H1 (cell line): ENCODE measurements around the gene TM9SF1. TPM values are rescaled to one million over a fixed set of nuclear protein-coding genes. Genes with fewer than 3 reads are reported as not detected.

Source experiments
- CTCF ChIA-PET: fragments of 300-600 bp; sonication (Branson Sonifier 250); formaldehyde crosslinking; loops from one replicate; lab custom pipeline; 2021; ENCODE audit not compliant: partially characterized antibody; lab: Charles Lee
- POLR2A ChIA-PET: fragments of 300-600 bp; sonication (Branson Sonifier 250); formaldehyde crosslinking; loops from one replicate; lab custom pipeline; 2021; ENCODE audit warnings: inconsistent platforms; ENCODE audit not compliant: partially characterized antibody; lab: Charles Lee
- DNase-seq, 2 experiments: peaks; one replicate each; pipeline versions ENCODE4 v3.0.0 to v3.0.0-alpha.2; 2010 to 2022; ENCODE audit warnings: low spot score in 2 of 2, low read depth in 1 of 2, mixed read lengths in 1 of 2
- FAIRE-seq: peaks from 2 replicates; lab custom pipeline; 2011; peaks lifted over from hg19 to GRCh38; lab: Jason Lieb, UNC
- H2AFZ ChIP-seq: 2 replicates; pipeline ENCODE4 v1.8.1; 2012; ENCODE audit warnings: low read length, inconsistent platforms
- H2AK5ac ChIP-seq: 2 replicates; pipeline ENCODE4 v1.6.1; 2013; ENCODE audit warnings: low read depth, low read length
- H2BK120ac ChIP-seq: replicated peaks from 2 replicates; pipeline ENCODE3; 2013; ENCODE audit warnings: low read depth, low read length, inconsistent platforms
- H2BK12ac ChIP-seq: 2 replicates; pipeline ENCODE4 v1.6.1; 2013; ENCODE audit warnings: low read depth, low read length
- H2BK15ac ChIP-seq: 2 replicates; pipeline ENCODE4 v1.6.1; 2013; ENCODE audit warnings: low read length
- H2BK20ac ChIP-seq: 2 replicates; pipeline ENCODE4 v1.6.1; 2013; ENCODE audit warnings: low read length
- H2BK5ac ChIP-seq: 2 replicates; pipeline ENCODE4 v1.6.1; 2013; ENCODE audit warnings: low read depth, low read length
- H3K14ac ChIP-seq: 2 replicates; pipeline ENCODE4 v1.6.1; 2013; ENCODE audit warnings: inconsistent platforms; ENCODE audit not compliant: insufficient read length
- H3K18ac ChIP-seq: 2 replicates; pipeline ENCODE4 v1.6.1; 2013; ENCODE audit warnings: low read length; ENCODE audit errors: extremely low read depth
- H3K23ac ChIP-seq: 2 replicates; pipeline ENCODE4 v1.6.1; 2013; ENCODE audit warnings: inconsistent platforms; ENCODE audit not compliant: insufficient read length
- H3K23me2 ChIP-seq: 2 replicates; pipeline ENCODE4 v1.6.1; 2013; ENCODE audit warnings: low read depth, low read length
- H3K27ac ChIP-seq: 2 replicates; pipeline ENCODE4 v1.6.1; 2011; ENCODE audit warnings: low read depth, low read length, inconsistent platforms
- H3K27me3 ChIP-seq, 4 experiments: replicated peaks in 1 of 4; 1 replicate in 1 of 4; 2 replicates in 3 of 4; pipeline versions ENCODE4 v1.6.1 to v1.8.1; 2011 to 2013; ENCODE audit warnings: low read length in 3 of 4, mild to moderate bottlenecking in 3 of 4, inconsistent platforms in 2 of 4, mixed read lengths in 2 of 4, moderate library complexity in 1 of 4; ENCODE audit not compliant: control insufficient read depth in 3 of 4, insufficient read depth in 3 of 4; ENCODE audit errors: extremely low read depth in 1 of 4
- H3K36me3 ChIP-seq, 4 experiments: 2 replicates each; pipeline versions ENCODE4 v1.6.1 to v1.8.1; 2011 to 2013; ENCODE audit warnings: mild to moderate bottlenecking in 4 of 4, low read length in 3 of 4, moderate library complexity in 2 of 4, control low read depth in 1 of 4, inconsistent platforms in 1 of 4; ENCODE audit not compliant: insufficient read depth in 4 of 4, control insufficient read depth in 2 of 4
- H3K4ac ChIP-seq: replicated peaks from 2 replicates; pipeline ENCODE3; 2013; ENCODE audit warnings: low read length, low read depth, mixed read lengths, inconsistent platforms; ENCODE audit not compliant: insufficient read length
- H3K4me1 ChIP-seq, 4 experiments: replicated peaks in 1 of 4; 1 replicate in 1 of 4; 2 replicates in 3 of 4; pipeline versions ENCODE4 v1.6.1 to v1.8.1; 2011 to 2013; ENCODE audit warnings: low read length in 3 of 4, inconsistent platforms in 2 of 4, mixed read lengths in 1 of 4; ENCODE audit not compliant: insufficient read depth in 4 of 4, control insufficient read depth in 3 of 4
- H3K4me2 ChIP-seq, 2 experiments: 2 replicates each; pipeline versions ENCODE4 v1.6.1 to v1.8.1; 2011 to 2013; ENCODE audit warnings: low read depth in 2 of 2, low read length in 2 of 2, control low read depth in 1 of 2, inconsistent platforms in 1 of 2, mild to moderate bottlenecking in 1 of 2; ENCODE audit not compliant: insufficient read depth in 1 of 2
- H3K4me3 ChIP-seq, 4 experiments: fragments of 200-600, 300-600 bp in 1 of 4; sonication (generic), shearing (Covaris generic), sonication (Bioruptor Twin) in 1 of 4; 2 replicates each; pipeline versions ENCODE4 v1.5.1 to v1.8.1; 2011 to 2016; ENCODE audit warnings: low read length in 4 of 4, low read depth in 3 of 4, control low read depth in 2 of 4, inconsistent platforms in 2 of 4, mild to moderate bottlenecking in 2 of 4, mixed read lengths in 1 of 4, moderate library complexity in 1 of 4; ENCODE audit not compliant: insufficient read depth in 2 of 4; ENCODE audit errors: extremely low read depth in 1 of 4
- H3K56ac ChIP-seq: replicated peaks from 2 replicates; pipeline ENCODE3; 2013; ENCODE audit warnings: low read depth, mild to moderate bottlenecking, mixed read lengths, low read length, inconsistent platforms; ENCODE audit not compliant: insufficient read length
- H3K79me1 ChIP-seq: 2 replicates; pipeline ENCODE4 v1.6.1; 2013; ENCODE audit warnings: low read depth, low read length, control low read depth
- H3K79me2 ChIP-seq, 2 experiments: 2 replicates each; pipeline versions ENCODE4 v1.6.1 to v1.8.1; 2012 to 2013; ENCODE audit warnings: low read length in 2 of 2, mild to moderate bottlenecking in 2 of 2, inconsistent platforms in 1 of 2; ENCODE audit not compliant: insufficient read depth in 2 of 2, control insufficient read depth in 1 of 2
- H3K9ac ChIP-seq, 4 experiments: replicated peaks in 1 of 4; 1 replicate in 1 of 4; 2 replicates in 3 of 4; pipeline versions ENCODE4 v1.6.1 to v1.8.1; 2011 to 2013; ENCODE audit warnings: low read depth in 3 of 4, low read length in 3 of 4, control low read depth in 2 of 4, mild to moderate bottlenecking in 2 of 4, moderate library complexity in 2 of 4, inconsistent platforms in 1 of 4; ENCODE audit errors: extremely low read depth in 1 of 4
- H3K9me3 ChIP-seq, 2 experiments: 2 replicates each; pipeline versions ENCODE4 v1.6.1 to v1.8.1; 2012 to 2013; ENCODE audit warnings: mild to moderate bottlenecking in 2 of 2, moderate library complexity in 2 of 2, control low read depth in 1 of 2, inconsistent platforms in 1 of 2, low read depth in 1 of 2, low read length in 1 of 2, mixed read lengths in 1 of 2; ENCODE audit not compliant: insufficient read depth in 2 of 2
- H4K20me1 ChIP-seq, 2 experiments: replicated peaks in 1 of 2; 2 replicates each; pipeline versions ENCODE3 to v1.8.1; 2011 to 2013; ENCODE audit warnings: inconsistent platforms in 2 of 2, low read length in 2 of 2, mild to moderate bottlenecking in 1 of 2; ENCODE audit not compliant: insufficient read depth in 2 of 2, control insufficient read depth in 1 of 2
- H4K5ac ChIP-seq: 2 replicates; pipeline ENCODE4 v1.6.1; 2013; ENCODE audit warnings: low read length, low read depth, mixed read lengths, inconsistent platforms; ENCODE audit not compliant: insufficient read length
- H4K8ac ChIP-seq: 2 replicates; pipeline ENCODE4 v1.8.0; 2013; ENCODE audit warnings: mild to moderate bottlenecking, moderate library complexity, low read length, inconsistent platforms; ENCODE audit not compliant: insufficient read depth; ENCODE audit errors: extremely low read depth
- H4K91ac ChIP-seq: replicated peaks from 2 replicates; pipeline ENCODE3; 2013; ENCODE audit warnings: low read length, mixed read lengths, inconsistent platforms; ENCODE audit not compliant: insufficient read length
- ATF2 ChIP-seq: IDR thresholded peaks from 2 replicates; pipeline ENCODE4 v1.6.1; 2012; ENCODE audit warnings: low read length, inconsistent platforms
- CBX5 ChIP-seq: fragments of 300-800, 300-1000 bp; sonication (generic); IDR thresholded peaks from 2 replicates; pipeline ENCODE4 v1.7.1; 2016; ENCODE audit warnings: antibody characterized with exemption, low read length, low read depth
- CBX8 ChIP-seq: fragments of 300-800, 300-1000 bp; sonication (generic); IDR thresholded peaks from 2 replicates; pipeline ENCODE4 v1.7.1; 2016; ENCODE audit warnings: low read depth, low read length, borderline replicate concordance
- EGR1 ChIP-seq: IDR thresholded peaks from 2 replicates; pipeline ENCODE4 v1.6.1; 2011; ENCODE audit warnings: low read depth, low read length, borderline replicate concordance
- EZH2 ChIP-seq: fragments of 200-600 bp; sonication (generic); IDR thresholded peaks from 2 replicates; pipeline ENCODE4 v1.7.1; 2012; ENCODE audit warnings: low read depth, mild to moderate bottlenecking, moderate library complexity, low read length, inconsistent platforms; ENCODE audit not compliant: severe bottlenecking
- KDM4A ChIP-seq: IDR thresholded peaks from one replicate; pipeline ENCODE4 v1.7.1; 2012; ENCODE audit warnings: low read depth, mild to moderate bottlenecking, moderate library complexity, low read length, inconsistent platforms; ENCODE audit not compliant: severe bottlenecking
- NRF1 ChIP-seq: IDR thresholded peaks from 2 replicates; pipeline ENCODE4 v1.6.1; 2011; ENCODE audit warnings: mild to moderate bottlenecking, low read depth, low read length, improper control_type of control experiment
- POLR2A ChIP-seq, 2 experiments: IDR thresholded peaks; 1 replicate in 1 of 2; 2 replicates in 1 of 2; pipeline ENCODE4 v1.6.1; 2011; ENCODE audit warnings: low read depth in 2 of 2, low read length in 2 of 2, mild to moderate bottlenecking in 2 of 2; ENCODE audit errors: control extremely low read depth in 1 of 2
- RXRA ChIP-seq: IDR thresholded peaks from 2 replicates; pipeline ENCODE4 v1.6.1; 2011; ENCODE audit warnings: low read depth, mild to moderate bottlenecking, low read length, moderate library complexity; ENCODE audit not compliant: insufficient read depth
- SIX5 ChIP-seq: IDR thresholded peaks from 2 replicates; pipeline ENCODE4 v1.6.1; 2011; ENCODE audit warnings: mild to moderate bottlenecking, low read depth, low read length
- TAF7 ChIP-seq: optimal IDR thresholded peaks from 2 replicates; pipeline ENCODE3; 2011; ENCODE audit warnings: low read depth, mild to moderate bottlenecking, inconsistent platforms, low read length, moderate library complexity, borderline replicate concordance
- TBP ChIP-seq: IDR thresholded peaks from 2 replicates; pipeline ENCODE4 v1.6.1; 2011; ENCODE audit warnings: low read depth, low read length, improper control_type of control experiment
- WGBS, 2 experiments: shearing (Covaris generic) in 1 of 2; methylation state at CpG; one replicate each; pipeline versions ENCODE4 v1.1.6 to v1.1.7; 2013 to 2015; ENCODE audit warnings: low lambda C conversion rate in 2 of 2, mixed read lengths in 2 of 2, inconsistent platforms in 1 of 2, low coverage in 1 of 2, missing lambda C conversion rate in 1 of 2; ENCODE audit not compliant: insufficient replicate concordance in 2 of 2, insufficient coverage in 1 of 2, insufficient read length in 1 of 2; ENCODE audit errors: extremely low coverage in 1 of 2, missing lambda C conversion rate in 1 of 2; 5-methylcytosine and 5-hydroxymethylcytosine counted together
- polyA plus RNA-seq, 7 experiments: library from polyadenylated mRNA; depleted of rRNA in 3 of 7; stranded (reverse) in 5 of 7; unstranded in 2 of 7; fragments of >200 nt in 5 of 7; fragments of 200-250 nt in 2 of 7; gene quantifications; 1 replicate in 5 of 7; 2 replicates in 1 of 7; 4 replicates in 1 of 7; pipeline versions ENCODE4 v1.2.1 to v1.2.3, GENCODE V29; 2011 to 2013; ENCODE audit warnings: missing spikeins in 2 of 7, mixed read lengths in 2 of 7
- total RNA-seq: library from RNA; stranded (reverse); fragmentation: NEBNext Ultra II Directional; extraction: Animal tissue kit (Norgen Biotek cat#: 25700); gene quantifications from 2 replicates; pipeline ENCODE4 v1.2.1, GENCODE V29; 2021

The TM9SF1 gene
- total and polyA plus RNA-seq, 2 of the 8 experiments (the other 6 are each of a cell fraction or from before 2014, with no cell fraction given): 22.2 to 29.2 TPM

GRCh38 chr14:24167469-24168114 lies 27.6 kb downstream of the TM9SF1 start:
- Histone ChIP-seq H2AK5ac (no peak overlapping the region), H3K4ac (no peak overlapping the region), H2BK5ac (no peak overlapping the region), H3K14ac (no peak overlapping the region), H2AFZ (no peak overlapping the region), H3K9me3 (no peaks in the 10 kb centered on the region), H3K36me3 (peaks cover 0 to 18% (median 5%) of the 10 kb centered on the region in 4 experiments; a peak in 6 of 8 replicates), H4K8ac (no peak overlapping the region), H3K18ac (no peak overlapping the region), H4K20me1 (peaks cover 0 to 9% of the 10 kb centered on the region in 2 experiments), H4K91ac (no peak overlapping the region), H3K4me2 (no peak overlapping the region), H3K79me1 (no peaks in the 10 kb centered on the region), H3K56ac (no peak overlapping the region), H3K27me3 (no peaks in the 10 kb centered on the region), H4K5ac (no peak overlapping the region), H3K79me2 (no peaks in the 10 kb centered on the region), H3K23ac (no peak overlapping the region), H3K23me2 (peaks cover 5% of the 10 kb centered on the region; the same call in 1 of the 2 replicates), H2BK12ac (no peak overlapping the region), H3K27ac (no peak overlapping the region), H2BK120ac (no peak overlapping the region), H2BK20ac (no peak overlapping the region), H3K9ac (no peak overlapping the region), H2BK15ac (no peak overlapping the region), H3K4me3 (no peak overlapping the region), H3K4me1 (peaks cover 0 to 4% (median 2%) of the 10 kb centered on the region in 4 experiments; a peak in 4 of 7 replicates)
- POLR2A ChIA-PET: interaction anchor here (0.9 kb wide), 1 partner anchor 10 kb away, joined by 3 read pairs; no protein-coding TSS in a partner anchor
- no peak for DNase-seq
- CTCF ChIA-PET: no interaction called here
- FAIRE-seq: no peak
- WGBS, 2 experiments: 92% methylated on average over 3 of the region's 3 CpGs; no CpG with 5 or more reads in 1 of the 2 experiments
- TF ChIP-seq EGR1 (no peak), CBX5 (no peak), RXRA (no peak), KDM4A (no peak), POLR2A (IDR thresholded peaks at IDR 0.05; ENCODE audit: control extremely low read depth in 1 of 2, low read depth in 2 of 2, low read length in 2 of 2) (no peak), TBP (no peak), EZH2 (no peak), TAF7 (no peak), ATF2 (no peak), SIX5 (no peak), CBX8 (no peak), NRF1 (no peak)
